GM10266 (cell line): ENCODE measurements around the gene KCNG3.

Experiments
- DNase-seq: peaks from one replicate; pipeline ENCODE4 v3.0.0; 2012; ENCODE audit errors: extremely low spot score
- TF ChIP-seq, protein P1 (sequence below): IDR thresholded peaks from 2 replicates; pipeline ENCODE4 v1.5.1; 2012; ENCODE audit warnings: mild to moderate bottlenecking, low read depth; ENCODE audit not compliant: control insufficient read depth, insufficient read depth; ENCODE audit errors: missing control alignments

The KCNG3 gene

GRCh38 chr2:42458396-42458795 is 35.4 kb downstream of the KCNG3 start:
- TF ChIP-seq, protein P1, sequence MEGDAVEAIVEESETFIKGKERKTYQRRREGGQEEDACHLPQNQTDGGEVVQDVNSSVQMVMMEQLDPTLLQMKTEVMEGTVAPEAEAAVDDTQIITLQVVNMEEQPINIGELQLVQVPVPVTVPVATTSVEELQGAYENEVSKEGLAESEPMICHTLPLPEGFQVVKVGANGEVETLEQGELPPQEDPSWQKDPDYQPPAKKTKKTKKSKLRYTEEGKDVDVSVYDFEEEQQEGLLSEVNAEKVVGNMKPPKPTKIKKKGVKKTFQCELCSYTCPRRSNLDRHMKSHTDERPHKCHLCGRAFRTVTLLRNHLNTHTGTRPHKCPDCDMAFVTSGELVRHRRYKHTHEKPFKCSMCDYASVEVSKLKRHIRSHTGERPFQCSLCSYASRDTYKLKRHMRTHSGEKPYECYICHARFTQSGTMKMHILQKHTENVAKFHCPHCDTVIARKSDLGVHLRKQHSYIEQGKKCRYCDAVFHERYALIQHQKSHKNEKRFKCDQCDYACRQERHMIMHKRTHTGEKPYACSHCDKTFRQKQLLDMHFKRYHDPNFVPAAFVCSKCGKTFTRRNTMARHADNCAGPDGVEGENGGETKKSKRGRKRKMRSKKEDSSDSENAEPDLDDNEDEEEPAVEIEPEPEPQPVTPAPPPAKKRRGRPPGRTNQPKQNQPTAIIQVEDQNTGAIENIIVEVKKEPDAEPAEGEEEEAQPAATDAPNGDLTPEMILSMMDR, result no peak
- DNase-seq, result no peak

DNA sequence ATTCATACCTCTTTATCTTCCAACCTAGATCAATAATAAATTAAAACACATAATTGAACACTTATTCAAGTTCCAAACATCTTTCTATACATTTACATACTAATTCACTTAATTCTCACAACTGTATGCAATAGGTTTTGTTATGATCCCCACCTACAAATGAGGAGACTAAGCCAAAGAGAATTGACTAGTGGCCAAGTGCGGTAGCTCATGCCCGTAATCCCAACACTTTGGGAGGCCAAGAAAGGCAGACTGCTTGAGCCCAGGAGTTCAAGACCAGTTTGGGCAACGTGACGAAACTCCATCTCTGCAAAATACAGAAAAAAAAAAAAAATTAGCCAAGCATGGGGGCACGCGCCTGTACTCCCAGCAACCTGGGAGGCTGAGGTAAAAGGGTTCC is 36.8 kb downstream of the KCNG3 start:
- TF ChIP-seq, protein P1, result no peak
- no peak for DNase-seq

DNA sequence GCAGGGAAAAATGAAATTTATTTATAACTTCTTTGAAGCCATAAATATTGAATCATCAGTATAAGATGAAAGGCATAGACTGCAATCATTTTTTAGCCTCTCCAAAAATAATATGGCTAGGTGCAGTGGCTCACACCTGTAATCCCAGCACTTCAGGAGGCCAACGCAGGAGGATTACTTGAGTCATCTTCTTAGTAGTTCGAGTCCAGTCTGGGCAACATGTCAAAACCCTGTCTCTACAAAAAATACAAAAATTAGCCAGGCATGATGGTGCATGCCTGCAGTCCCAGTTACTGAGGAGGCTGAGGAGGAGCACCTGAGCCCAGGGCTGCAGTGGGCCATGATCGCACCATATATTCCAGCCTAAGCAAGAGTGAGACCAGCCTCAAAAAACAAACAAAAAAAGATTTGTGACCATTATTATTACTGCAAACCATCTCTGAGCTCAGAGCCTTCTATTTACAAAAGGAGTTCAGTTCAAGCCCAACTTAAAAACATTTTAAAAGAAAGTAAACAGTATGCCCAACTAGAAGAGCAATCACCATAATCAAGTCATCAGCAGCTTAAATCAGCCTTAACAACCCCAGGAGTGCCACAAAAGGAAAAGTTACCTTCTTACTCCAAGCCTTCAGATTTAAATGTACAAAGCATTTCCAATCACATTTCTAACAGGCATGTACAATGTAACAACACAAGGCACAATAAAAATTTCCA is 37.5 kb downstream of the KCNG3 start:
- TF ChIP-seq, protein P1, result no peak
- no peak for DNase-seq

GRCh38 chr2:42452545-42452944 is 41.2 kb downstream of the KCNG3 start:
- no peak for DNase-seq

DNA sequence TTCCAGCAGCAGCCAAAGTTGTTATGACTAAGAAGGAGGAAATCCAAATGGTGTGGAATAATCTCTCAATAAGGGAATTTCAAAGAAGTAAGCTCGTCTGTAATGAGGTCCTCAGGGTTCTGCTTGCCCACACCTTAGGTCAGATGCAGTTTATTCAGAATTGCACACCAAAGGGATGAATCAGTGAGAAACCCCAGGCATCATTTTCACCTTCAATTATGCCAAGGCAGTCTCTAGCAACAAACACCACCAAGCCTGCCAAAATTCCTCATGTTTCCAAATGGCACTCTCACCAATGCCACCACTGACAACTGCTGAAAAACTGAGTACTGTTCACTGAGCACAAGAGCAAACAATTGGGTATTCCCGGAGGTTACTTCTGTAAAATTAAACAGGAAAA is 43.6 kb downstream of the KCNG3 start:
- no peak for DNase-seq
- TF ChIP-seq, protein P1, result no peak

More at GRCh38 chr2:42452545-42452944, 41.2 kb downstream of the KCNG3 start:
- TF ChIP-seq, protein P1, result no peak

GRCh38 chr2:42449163-42450087 is 44.4 kb downstream of the KCNG3 start:
- TF ChIP-seq, protein P1, result no peak
- DNase-seq, result no peak
